ENCODE measurements around the gene MRPS6.

MRPS6 gene

DNA sequence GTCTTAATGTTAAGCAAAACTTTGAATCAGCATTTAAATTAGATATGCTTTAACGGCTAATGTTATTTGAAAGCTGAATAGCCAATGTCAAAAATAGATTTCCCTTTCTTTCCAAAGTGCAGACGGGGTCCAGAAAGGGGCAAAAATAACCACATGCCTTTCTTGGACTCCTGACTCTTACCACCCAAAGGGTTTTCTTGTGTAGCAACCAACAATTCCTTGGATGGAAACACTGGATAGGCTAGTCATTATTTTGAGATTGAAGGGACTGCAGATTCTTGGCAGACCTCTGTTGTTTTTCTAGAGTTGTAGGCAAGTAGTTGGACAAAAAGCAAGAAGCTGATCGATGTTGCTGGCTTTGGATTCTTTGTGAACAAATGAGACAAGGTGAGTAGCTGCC, 107.0 kb downstream of the MRPS6 start:
- DNase-seq (ENCODE audit: low read depth, low spot score), result no peak

DNA sequence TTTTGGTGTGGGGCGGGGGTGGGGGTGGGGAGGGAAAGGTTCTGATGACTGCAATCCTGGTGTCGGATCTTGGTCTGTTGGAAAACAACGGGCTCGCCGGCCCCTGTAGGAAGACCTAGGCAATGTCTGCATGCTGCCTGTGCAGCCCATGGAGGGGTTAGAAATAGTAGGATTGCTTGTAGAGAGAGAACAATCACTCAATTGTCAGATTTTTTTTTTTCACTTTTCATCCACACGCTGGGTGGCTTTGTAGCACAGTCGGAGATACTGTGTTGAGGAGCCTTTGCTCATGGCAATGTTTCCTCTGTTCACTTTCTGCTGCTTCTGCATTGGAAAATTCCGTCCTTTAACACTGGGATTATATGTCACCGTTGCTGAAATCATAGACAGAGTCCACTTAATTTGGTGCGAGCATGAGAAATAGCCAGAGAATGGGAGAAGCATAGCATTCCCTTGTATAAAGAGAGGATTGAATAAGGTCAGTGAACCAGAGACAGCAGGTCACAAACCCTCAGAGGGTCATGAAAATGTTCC, 107.5 kb downstream of the MRPS6 start:
- no peak for DNase-seq (ENCODE audit: low read depth, low spot score)

DNA sequence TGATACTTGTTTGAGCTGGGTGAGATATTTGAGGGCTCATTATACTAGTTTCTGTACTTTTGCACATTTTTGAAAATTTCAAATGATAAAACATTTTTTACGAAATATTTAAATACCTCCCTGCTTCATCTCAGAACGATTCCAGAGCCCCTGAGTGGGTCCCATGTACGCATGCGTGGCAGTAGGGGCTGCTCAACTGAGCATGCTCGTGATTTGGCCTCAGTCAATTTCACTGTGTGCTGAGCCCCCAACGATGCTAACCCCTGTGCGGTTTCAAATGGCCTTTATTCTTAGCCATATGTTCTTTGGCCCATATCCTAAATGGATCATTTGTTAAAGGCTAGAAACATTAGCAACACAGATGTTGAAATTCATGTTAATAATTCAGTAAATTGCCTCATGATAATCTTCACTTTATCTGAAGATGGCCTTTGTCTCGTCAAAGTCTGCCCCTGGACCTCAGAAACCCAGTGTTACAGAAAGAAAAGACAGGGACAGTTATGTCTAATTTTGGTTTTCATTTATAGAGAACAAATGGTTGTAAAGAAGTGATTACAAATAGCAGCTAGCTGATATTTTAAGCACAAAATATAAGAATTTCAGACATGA, 108.2 kb downstream of the MRPS6 start:
- no peak for DNase-seq (ENCODE audit: low read depth, low spot score)

- DNase-seq (ENCODE audit: low read depth, low spot score), result no peak
These were observed 109.1 kb downstream of the MRPS6 start for GRCh38 chr21:34182436-34182835.

GRCh38 chr21:34183331-34183928, 110.1 kb downstream of the MRPS6 start:
- no peak for DNase-seq (ENCODE audit: low read depth, low spot score)

DNA sequence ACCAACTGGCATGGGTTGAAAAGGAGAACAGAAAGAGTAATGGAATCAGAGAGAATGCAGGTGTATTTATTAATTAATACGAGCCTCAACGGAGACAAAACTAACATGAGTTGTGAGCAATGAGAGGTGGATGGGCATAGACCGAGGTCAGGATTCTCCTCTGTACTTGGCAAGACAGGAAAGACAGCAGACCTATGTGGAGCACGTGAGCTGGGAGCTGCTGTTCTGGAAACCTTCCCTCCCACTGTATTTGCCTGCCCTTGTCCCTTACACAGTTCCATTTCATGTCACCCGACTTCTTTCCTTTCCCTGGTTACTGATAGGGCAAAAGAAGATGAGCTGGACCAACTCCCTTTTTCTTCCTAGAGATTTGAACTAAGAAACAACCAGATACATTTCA, 110.9 kb downstream of the MRPS6 start:
- no peak for DNase-seq (ENCODE audit: low read depth, low spot score)

- no peak for DNase-seq (ENCODE audit: low read depth, low spot score)
These were observed 111.8 kb downstream of the MRPS6 start for GRCh38 chr21:34185026-34185750.

- no peak for DNase-seq (ENCODE audit: low read depth, low spot score)
These were observed 112.8 kb downstream of the MRPS6 start for GRCh38 chr21:34186109-34186719.

DNA sequence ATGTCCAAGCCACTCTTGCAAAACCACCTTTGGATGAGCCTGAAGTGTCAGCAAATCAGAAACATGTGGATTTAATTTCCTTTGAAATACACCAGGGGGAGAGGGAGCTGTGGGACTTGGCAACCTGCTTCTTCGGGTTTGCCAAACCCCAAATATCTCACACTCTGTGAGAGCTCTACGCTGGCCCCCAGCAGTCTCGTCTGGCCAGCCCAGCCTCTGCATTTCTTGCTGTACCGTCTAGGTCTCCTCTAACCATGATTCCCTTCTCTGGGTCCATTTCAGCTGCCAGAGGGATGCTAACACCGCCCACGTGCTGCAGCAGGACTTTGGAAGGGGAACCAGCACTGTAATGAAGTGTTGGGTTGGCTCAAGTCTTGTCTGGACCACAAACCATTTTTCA, 114.6 kb downstream of the MRPS6 start:
- no peak for DNase-seq (ENCODE audit: low read depth, low spot score)

- DNase-seq (ENCODE audit: low read depth, low spot score), result no peak
These were observed 116.1 kb downstream of the MRPS6 start for GRCh38 chr21:34189506-34189905.

DNA sequence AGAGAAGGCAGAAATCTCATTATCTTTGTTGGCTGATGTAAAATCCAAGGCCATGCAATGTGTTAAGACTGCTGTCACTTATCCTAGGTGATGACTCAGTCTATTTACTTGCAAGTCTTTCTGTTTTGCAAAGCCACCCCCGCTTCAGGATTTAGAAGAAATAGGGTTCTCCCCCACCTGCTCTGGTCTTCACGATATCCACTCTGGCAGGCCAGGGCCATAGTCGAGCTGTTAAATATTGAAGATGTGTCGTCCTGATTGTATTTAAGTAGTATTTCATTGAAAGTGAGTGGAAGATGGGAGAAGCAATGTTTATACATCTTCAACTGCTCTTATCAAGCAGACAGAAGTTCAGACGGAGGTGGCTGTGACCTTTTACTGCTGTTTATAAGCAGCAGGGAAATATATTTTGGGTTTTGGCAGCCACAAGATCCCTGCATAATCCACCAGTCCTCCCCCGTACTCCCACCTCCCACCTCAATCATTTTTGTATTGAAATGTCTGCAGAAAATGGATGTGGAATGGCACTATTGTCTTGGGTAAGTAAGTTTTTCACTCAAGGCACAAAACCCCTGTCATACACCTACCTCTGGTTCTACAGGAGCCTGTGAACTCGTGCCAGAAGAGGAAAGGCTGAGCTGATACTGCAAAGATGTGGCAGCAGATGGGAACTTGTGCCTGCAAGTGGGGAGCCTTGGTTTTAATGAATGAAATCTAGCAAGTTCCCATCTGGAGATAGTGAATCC, 117.4 kb downstream of the MRPS6 start:
- no peak for DNase-seq (ENCODE audit: low read depth, low spot score)

DNA sequence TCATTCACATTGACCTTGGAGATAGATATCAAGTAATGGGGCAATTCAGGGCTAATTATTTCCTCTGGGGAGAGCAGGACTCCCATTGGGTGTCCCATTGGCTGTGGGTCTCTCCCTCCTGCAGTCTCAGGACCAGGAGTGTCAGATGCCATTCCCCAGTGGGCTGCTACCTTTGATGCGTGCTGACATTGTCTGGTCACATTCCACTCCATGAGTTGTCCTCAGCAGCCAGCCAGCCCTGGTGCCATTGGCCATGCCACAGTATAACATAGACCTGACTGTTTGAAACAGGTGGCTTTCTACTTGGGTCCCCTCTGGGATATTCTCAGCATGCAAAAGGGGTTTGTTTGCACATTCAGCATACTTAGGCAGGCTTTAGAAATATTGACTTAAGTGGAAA, 118.5 kb downstream of the MRPS6 start:
- no peak for DNase-seq (ENCODE audit: low read depth, low spot score)

All from activated CD4-positive, CD25-positive, alpha-beta regulatory T cell treated with anti-CD3 and anti-CD28 coated beads, Interleukin-2, amount 50 U/mL, for 16 hours (primary cell).